Choroid plexus epithelial cell (primary cell): ENCODE data around the gene HMX2.
A peak's percentile ranks its signal among the peaks of the same experiment; 100 is the strongest.

ENCODE experiments used
- DNase-seq: peaks from one replicate; pipeline ENCODE4 v3.0.0-alpha.2; 2010; ENCODE audit warnings: low read depth
- H3K4me3 ChIP-seq: 2 replicates; pipeline ENCODE4 v1.5.1; 2011; ENCODE audit warnings: low read depth, mild to moderate bottlenecking, control low read depth, low read length, moderate library complexity
- TF ChIP-seq, protein P1 (sequence below): conservative IDR thresholded peaks from 2 replicates; pipeline ENCODE4 v1.5.1; 2011; ENCODE audit warnings: low read depth, mild to moderate bottlenecking, control low read depth, inconsistent platforms, low read length, moderate library complexity

Gene HMX2

DNA sequence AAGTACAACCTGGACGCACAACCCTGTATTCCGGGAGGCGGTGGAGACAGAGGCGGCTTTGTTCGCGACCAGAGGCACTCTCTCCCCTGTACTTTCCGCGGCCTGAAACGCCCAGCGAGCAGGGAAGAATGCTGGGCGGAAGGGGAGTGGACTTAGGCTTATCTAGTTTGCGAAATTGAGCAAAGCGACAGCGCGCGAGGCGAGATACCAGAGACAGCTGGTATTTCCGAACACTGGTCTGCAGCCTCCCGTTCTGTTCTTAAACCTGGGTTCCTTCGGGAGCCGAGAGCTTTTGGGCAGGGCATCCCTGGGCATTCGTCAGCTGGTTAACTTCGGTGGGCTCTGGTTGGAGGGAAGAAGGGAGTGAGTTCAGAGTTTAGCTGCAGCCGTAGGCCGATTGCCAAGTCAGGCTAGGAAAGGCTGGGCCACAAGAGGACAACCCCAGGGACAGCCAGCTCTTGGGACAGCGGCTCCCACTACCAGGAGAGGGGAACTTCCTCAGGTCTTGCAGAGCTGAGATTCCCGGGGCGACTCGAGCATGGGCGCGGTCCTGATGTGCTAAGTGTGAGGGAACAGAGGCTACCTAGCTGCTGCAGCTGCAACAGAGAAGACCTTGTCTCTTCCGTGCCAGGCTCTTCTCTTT lies 8.3 kb upstream of the HMX2 start:
- H3K4me3 ChIP-seq: no peak overlapping the region
- TF ChIP-seq, protein P1, sequence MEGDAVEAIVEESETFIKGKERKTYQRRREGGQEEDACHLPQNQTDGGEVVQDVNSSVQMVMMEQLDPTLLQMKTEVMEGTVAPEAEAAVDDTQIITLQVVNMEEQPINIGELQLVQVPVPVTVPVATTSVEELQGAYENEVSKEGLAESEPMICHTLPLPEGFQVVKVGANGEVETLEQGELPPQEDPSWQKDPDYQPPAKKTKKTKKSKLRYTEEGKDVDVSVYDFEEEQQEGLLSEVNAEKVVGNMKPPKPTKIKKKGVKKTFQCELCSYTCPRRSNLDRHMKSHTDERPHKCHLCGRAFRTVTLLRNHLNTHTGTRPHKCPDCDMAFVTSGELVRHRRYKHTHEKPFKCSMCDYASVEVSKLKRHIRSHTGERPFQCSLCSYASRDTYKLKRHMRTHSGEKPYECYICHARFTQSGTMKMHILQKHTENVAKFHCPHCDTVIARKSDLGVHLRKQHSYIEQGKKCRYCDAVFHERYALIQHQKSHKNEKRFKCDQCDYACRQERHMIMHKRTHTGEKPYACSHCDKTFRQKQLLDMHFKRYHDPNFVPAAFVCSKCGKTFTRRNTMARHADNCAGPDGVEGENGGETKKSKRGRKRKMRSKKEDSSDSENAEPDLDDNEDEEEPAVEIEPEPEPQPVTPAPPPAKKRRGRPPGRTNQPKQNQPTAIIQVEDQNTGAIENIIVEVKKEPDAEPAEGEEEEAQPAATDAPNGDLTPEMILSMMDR: no peak
- DNase-seq: peak; percentile 28

DNA sequence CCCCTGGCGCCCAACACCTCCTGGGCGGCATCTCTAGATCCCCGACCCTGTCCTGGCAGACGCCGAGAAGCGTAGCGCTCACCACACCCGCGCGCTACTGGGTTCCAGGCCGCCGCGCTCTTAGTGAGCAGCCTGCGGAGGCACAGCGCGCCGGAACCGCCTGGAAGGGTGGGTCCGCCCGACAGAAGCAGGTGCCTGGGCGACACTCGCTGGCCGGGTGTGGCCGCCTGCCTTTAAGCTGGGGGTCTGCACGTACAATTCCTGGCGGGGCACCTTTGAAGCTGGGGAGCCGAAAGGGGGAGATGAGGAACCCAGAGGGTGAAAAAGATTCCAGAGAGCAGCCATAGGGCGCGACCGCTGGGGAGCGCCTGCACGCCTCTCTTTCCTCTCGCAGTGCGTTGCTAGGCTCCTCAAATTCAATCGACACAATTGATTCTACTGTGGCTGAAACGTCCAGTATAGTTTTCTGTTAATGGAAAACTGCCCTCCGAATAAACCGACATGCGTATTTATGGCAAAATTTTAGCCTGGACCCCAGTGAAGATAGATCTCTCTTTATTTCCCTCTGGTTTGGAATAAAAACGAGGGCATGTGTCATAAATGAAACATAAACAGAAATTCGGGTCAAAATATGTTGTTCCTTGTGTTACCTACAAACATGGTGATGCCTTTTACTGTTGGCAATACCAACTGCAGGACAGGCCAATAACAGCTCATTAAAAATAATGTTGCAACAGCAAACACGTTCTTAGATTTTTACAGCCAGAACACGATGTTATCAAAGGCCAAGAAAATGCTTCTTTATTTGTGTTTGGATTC lies 7.6 kb upstream of the HMX2 start:
- no peak for DNase-seq
- TF ChIP-seq, protein P1: no peak
- H3K4me3 ChIP-seq: no peak overlapping the region

DNA sequence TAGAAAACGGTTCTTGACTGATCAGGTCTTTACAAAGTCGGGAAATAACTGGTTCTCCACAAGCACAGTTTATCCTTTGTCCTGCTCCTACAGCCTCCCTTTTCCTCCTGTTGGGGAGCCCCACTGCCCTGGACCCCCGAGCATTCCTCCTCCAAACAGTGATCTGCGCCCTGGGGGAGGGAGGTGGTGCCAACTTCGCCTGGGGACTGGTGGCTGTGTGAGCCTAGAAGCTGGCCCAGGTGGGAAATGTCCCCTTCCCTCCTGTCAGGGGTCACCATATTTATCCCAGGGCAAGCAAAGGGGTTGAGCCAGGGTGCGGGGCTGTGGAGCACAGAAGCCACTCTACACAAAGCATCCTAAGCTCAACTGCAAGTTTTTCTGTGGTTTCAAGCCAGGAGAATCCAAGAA lies 6.9 kb upstream of the HMX2 start:
- no peak for DNase-seq
- H3K4me3 ChIP-seq: no peak overlapping the region
- TF ChIP-seq, protein P1: no peak

DNA sequence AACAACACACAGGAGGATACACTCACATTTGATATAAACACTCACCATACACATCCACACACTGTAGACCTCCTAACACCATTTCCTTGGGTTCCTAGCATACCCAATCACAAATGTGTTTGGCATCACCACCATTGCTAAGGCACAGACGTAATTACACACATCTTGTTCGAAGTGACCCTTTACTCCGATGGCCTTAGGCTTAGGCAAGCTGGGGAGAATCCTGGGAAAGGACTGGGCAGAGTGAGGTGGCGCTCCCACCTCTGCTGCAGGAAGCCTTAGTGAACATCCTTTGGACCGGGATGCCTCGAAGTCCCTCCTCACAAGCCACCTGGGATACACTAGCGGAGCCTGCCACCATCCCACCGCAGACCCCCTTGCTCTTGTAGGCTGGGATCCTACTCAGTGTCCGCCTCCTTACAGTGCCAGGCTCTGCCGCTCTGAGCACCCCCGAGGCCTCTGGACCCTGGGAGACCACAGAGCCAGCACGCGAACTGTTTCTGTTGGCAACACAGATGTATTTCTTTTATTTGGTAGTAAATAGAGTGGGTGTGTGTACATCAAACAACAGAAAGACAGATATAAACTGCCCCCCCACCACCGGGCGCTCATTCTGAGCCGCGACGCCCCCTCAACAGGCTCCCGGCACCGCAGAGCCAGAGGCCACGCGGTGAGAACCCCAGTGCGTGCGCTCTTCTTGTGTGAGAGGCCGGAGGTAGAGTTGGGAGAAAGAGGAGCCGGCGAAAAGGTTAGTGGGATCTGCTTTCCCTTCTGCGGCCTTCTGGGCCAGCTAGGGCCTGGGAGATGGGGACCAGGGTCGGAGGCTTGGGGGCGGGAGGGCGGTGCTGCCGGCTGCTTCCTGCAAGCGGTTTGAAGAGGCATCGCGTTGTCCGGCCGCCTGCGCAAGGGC lies 5.9 kb upstream of the HMX2 start:
- TF ChIP-seq, protein P1: no peak
- no peak overlapping the region for H3K4me3 ChIP-seq
- DNase-seq: no peak

DNA sequence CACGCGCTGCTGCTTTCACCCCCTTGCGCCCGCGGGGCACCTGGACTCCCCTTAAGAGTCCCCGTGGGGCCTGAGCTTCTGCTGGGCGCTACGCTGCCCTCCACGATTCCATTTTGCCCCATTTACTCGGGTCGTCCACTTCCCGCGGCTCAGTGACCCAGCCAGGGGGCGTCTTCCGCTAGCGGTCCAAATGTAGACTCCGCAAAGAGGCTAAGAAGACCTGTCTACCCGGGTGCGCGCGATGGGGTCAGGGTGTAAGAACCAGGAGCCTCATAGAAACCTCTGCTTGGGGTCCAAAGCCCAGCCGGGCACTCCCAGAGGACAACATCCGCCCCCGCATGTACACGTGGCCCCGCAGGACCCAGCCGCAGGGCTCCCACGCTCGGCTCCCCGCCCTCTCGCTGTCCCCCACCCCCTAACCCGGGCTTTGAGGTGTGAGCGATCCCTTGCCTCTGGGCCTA lies 5.2 kb upstream of the HMX2 start:
- TF ChIP-seq, protein P1: no peak
- no peak overlapping the region for H3K4me3 ChIP-seq
- no peak for DNase-seq

DNA sequence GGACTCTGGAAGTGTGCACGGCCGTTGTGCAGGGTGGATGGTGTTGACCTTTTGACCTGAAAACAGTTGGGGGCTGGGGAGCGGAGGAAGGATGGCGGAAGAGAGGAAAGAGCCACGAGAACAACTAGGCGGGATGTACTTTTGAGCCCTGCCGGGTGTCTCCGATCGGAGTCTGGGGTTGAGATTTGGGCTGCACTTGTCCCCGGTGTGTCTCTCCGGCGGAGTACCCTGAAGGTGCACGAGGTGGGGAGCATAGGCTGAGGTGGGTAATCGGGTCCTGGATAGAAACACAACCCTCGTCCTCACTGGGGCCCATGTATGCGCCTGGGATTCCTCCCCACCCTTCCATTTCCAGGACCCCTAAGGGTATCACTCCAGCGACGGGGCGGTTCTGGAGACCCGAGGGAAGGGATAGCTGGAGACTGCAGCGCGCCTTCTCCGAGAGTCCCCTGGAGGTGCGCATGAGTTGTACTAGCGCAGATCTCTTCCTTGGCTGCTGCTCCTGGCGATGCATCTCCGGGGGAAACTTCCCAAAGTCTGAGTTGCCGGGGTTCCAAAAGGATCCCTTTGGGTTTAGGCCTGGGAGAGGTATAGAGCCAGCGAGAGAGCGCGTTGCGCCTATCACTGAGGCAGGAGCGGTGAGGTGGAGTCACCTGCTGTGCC lies 4.6 kb upstream of the HMX2 start:
- H3K4me3 ChIP-seq: no peak overlapping the region
- TF ChIP-seq, protein P1: no peak
- no peak for DNase-seq
